H9 (cell line): ENCODE results near the gene ARPP21. TPM values are rescaled to one million over a fixed set of nuclear protein-coding genes. Genes with fewer than 3 reads are reported as not detected.

ENCODE experiments used
- DNase-seq: peaks from one replicate; pipeline ENCODE4 v3.0.0-alpha.2; 2017
- H2AFZ ChIP-seq: one replicate; pipeline ENCODE4 v1.6.1; 2013; ENCODE audit warnings: mild to moderate bottlenecking, low read length, control low read depth, moderate library complexity
- H2AK5ac ChIP-seq: 2 replicates; pipeline ENCODE4 v1.6.1; 2013; ENCODE audit warnings: low read length, control low read depth, mixed read lengths; ENCODE audit not compliant: insufficient read length
- H2BK120ac ChIP-seq: one replicate; pipeline ENCODE4 v1.6.1; 2013; ENCODE audit warnings: low read depth, mild to moderate bottlenecking, low read length, control low read depth, inconsistent platforms; ENCODE audit not compliant: poor library complexity, severe bottlenecking
- H2BK12ac ChIP-seq: 2 replicates; pipeline ENCODE4 v1.6.1; 2013; ENCODE audit warnings: low read length, control low read depth, mixed read lengths, low read depth; ENCODE audit not compliant: insufficient read length
- H2BK15ac ChIP-seq: 2 replicates; pipeline ENCODE4 v1.6.1; 2013; ENCODE audit warnings: low read depth, low read length, control low read depth
- H2BK20ac ChIP-seq: one replicate; pipeline ENCODE4 v1.6.1; 2013; ENCODE audit warnings: low read depth, mild to moderate bottlenecking, low read length, control low read depth, inconsistent platforms; ENCODE audit not compliant: poor library complexity, severe bottlenecking
- H2BK5ac ChIP-seq: 2 replicates; pipeline ENCODE4 v1.6.1; 2013; ENCODE audit warnings: low read length, control low read depth, mixed read lengths; ENCODE audit not compliant: insufficient read length
- H3K14ac ChIP-seq: 2 replicates; pipeline ENCODE4 v1.6.1; 2013; ENCODE audit warnings: low read length, control low read depth; ENCODE audit not compliant: insufficient read depth
- H3K18ac ChIP-seq: 2 replicates; pipeline ENCODE4 v1.6.1; 2013; ENCODE audit warnings: low read depth, mild to moderate bottlenecking, mixed read lengths, low read length, control low read depth; ENCODE audit not compliant: insufficient read length
- H3K23ac ChIP-seq: 2 replicates; pipeline ENCODE4 v1.6.1; 2013; ENCODE audit warnings: low read length, control low read depth, mixed read lengths, low read depth; ENCODE audit not compliant: insufficient read length
- H3K23me2 ChIP-seq: 2 replicates; pipeline ENCODE4 v1.6.1; 2013; ENCODE audit warnings: low read depth, mild to moderate bottlenecking, mixed read lengths, low read length, control low read depth; ENCODE audit not compliant: insufficient read length, poor library complexity, severe bottlenecking
- H3K27ac ChIP-seq: 2 replicates; pipeline ENCODE4 v1.5.1; 2013; ENCODE audit warnings: low read length, control low read depth, mixed read lengths, low read depth; ENCODE audit not compliant: insufficient read length
- H3K27me3 ChIP-seq: 2 replicates; pipeline ENCODE4 v1.6.1; 2013; ENCODE audit warnings: low read length, control low read depth, inconsistent platforms; ENCODE audit not compliant: insufficient read depth
- H3K4ac ChIP-seq: 2 replicates; pipeline ENCODE4 v1.6.1; 2013; ENCODE audit warnings: low read depth, mild to moderate bottlenecking, control low read depth, inconsistent platforms, low read length, moderate library complexity
- H3K4me1 ChIP-seq: 2 replicates; pipeline ENCODE4 v1.6.1; 2013; ENCODE audit warnings: low read length, control low read depth, inconsistent platforms; ENCODE audit not compliant: insufficient read depth
- H3K4me2 ChIP-seq: 2 replicates; pipeline ENCODE4 v1.6.1; 2013; ENCODE audit warnings: low read length, control low read depth, mixed read lengths; ENCODE audit not compliant: insufficient read length, insufficient read depth
- H3K56ac ChIP-seq: 2 replicates; pipeline ENCODE4 v1.6.1; 2013; ENCODE audit warnings: low read depth, mild to moderate bottlenecking, mixed read lengths, low read length, control low read depth; ENCODE audit not compliant: insufficient read length
- H3K79me1 ChIP-seq: 2 replicates; pipeline ENCODE4 v1.6.1; 2013; ENCODE audit warnings: low read depth, mild to moderate bottlenecking, moderate library complexity, low read length, control low read depth, inconsistent platforms; ENCODE audit not compliant: insufficient read depth, poor library complexity, severe bottlenecking
- H3K79me2 ChIP-seq: 2 replicates; pipeline ENCODE4 v1.6.1; 2013; ENCODE audit warnings: low read length, control low read depth, inconsistent platforms; ENCODE audit not compliant: insufficient read depth
- H3K9ac ChIP-seq: 2 replicates; pipeline ENCODE4 v1.6.1; 2013; ENCODE audit warnings: low read length, control low read depth, mixed read lengths; ENCODE audit not compliant: insufficient read length; ENCODE audit errors: extremely low read depth
- H3K9me3 ChIP-seq: one replicate; pipeline ENCODE4 v1.6.1; 2013; ENCODE audit warnings: low read depth, low read length, inconsistent platforms; ENCODE audit not compliant: control insufficient read depth
- H3T11ph ChIP-seq: one replicate; pipeline ENCODE4 v1.6.1; 2013; ENCODE audit warnings: mild to moderate bottlenecking, low read length, control low read depth, inconsistent platforms
- H4K20me1 ChIP-seq: one replicate; pipeline ENCODE4 v1.6.1; 2013; ENCODE audit not compliant: control insufficient read depth, insufficient read length, insufficient read depth
- H4K5ac ChIP-seq: 2 replicates; pipeline ENCODE4 v1.6.1; 2013; ENCODE audit warnings: low read depth, mild to moderate bottlenecking, mixed read lengths, low read length, control low read depth; ENCODE audit not compliant: insufficient read length
- H4K8ac ChIP-seq: replicated peaks from 2 replicates; pipeline ENCODE4 v1.6.1; 2013; ENCODE audit warnings: low read length, control low read depth, mixed read lengths, low read depth; ENCODE audit not compliant: insufficient read length
- H4K91ac ChIP-seq: 2 replicates; pipeline ENCODE4 v1.6.1; 2013; ENCODE audit warnings: low read depth, mild to moderate bottlenecking, moderate library complexity, mixed read lengths, low read length, control low read depth; ENCODE audit not compliant: insufficient read length
- H3K27ac Mint-ChIP-seq, 3 experiments: 2 replicates in 2 of 3; 3 replicates in 1 of 3; pipeline ENCODE4 v1.8.0; 2020 to 2021; ENCODE audit warnings: mixed read lengths in 3 of 3, mild to moderate bottlenecking in 1 of 3, moderate library complexity in 1 of 3
- H3K27me3 Mint-ChIP-seq: 2 replicates; pipeline ENCODE4 v1.8.0; 2021; ENCODE audit warnings: low read depth, mild to moderate bottlenecking, moderate library complexity, mixed read lengths
- H3K36me3 Mint-ChIP-seq, 3 experiments: 2 replicates in 2 of 3; 3 replicates in 1 of 3; pipeline ENCODE4 v1.8.0; 2020 to 2021; ENCODE audit warnings: low read depth in 3 of 3, mixed read lengths in 3 of 3; ENCODE audit not compliant: insufficient read depth in 1 of 3
- H3K4me1 Mint-ChIP-seq, 2 experiments: 2 replicates each; pipeline ENCODE4 v1.8.0; 2020; ENCODE audit warnings: mixed read lengths in 2 of 2
- H3K4me3 Mint-ChIP-seq, 2 experiments: 2 replicates in 1 of 2; 3 replicates in 1 of 2; pipeline ENCODE4 v1.8.0; 2020 to 2021; ENCODE audit warnings: mild to moderate bottlenecking in 2 of 2, mixed read lengths in 2 of 2, moderate library complexity in 1 of 2
- H3K9me3 Mint-ChIP-seq, 2 experiments: 2 replicates in 1 of 2; 3 replicates in 1 of 2; pipeline ENCODE4 v1.8.0; 2020; ENCODE audit warnings: mild to moderate bottlenecking in 2 of 2, mixed read lengths in 2 of 2, moderate library complexity in 1 of 2
- CTCF ChIP-seq: fragments of 200-600 bp; sonication (generic); conservative IDR thresholded peaks from 3 replicates; pipeline ENCODE4 v1.8.0; 2021; ENCODE audit warnings: antibody characterized with exemption, mild to moderate bottlenecking
- WGBS: extraction: QIAGEN DNeasy Blood & Tissue Kit; methylation state at CpG from one replicate; pipeline ENCODE4 v1.1.7; 2013; ENCODE audit warnings: missing lambda C conversion rate, low lambda C conversion rate, mixed read lengths; ENCODE audit not compliant: insufficient read length; ENCODE audit errors: extremely low coverage; 5-methylcytosine and 5-hydroxymethylcytosine counted together
- total RNA-seq: library from RNA; stranded (reverse); gene quantifications from 2 replicates; pipeline ENCODE4 v1.2.1, GENCODE V29; 2021

Gene ARPP21
- total RNA-seq, 1 experiment from 2014 or later, result not detected

GRCh38 chr3:35733864-35734263, 94.5 kb downstream of the ARPP21 start:
- no peaks in the 10 kb centered on the region; the same call in 1 of the 2 replicates for H3K27me3 ChIP-seq
- H4K91ac ChIP-seq, result no peak overlapping the region
- H3T11ph ChIP-seq, result no peak overlapping the region
- no peak for TF ChIP-seq CTCF
- no peak overlapping the region for H2BK12ac ChIP-seq
- no peak overlapping the region for H4K5ac ChIP-seq
- H3K27ac ChIP-seq, result no peak overlapping the region
- no peaks in the 10 kb centered on the region for H3K36me3 Mint-ChIP-seq
- no peak overlapping the region for H2BK120ac ChIP-seq
- H4K8ac ChIP-seq, result no peak overlapping the region
- H4K20me1 ChIP-seq, result no peaks in the 10 kb centered on the region
- no peak overlapping the region for H3K14ac ChIP-seq
- no peak overlapping the region for H3K4me3 Mint-ChIP-seq
- H3K9me3 ChIP-seq, result no peaks in the 10 kb centered on the region
- no peaks in the 10 kb centered on the region for H3K79me1 ChIP-seq
- H3K56ac ChIP-seq, result no peak overlapping the region
- H3K23ac ChIP-seq, result no peak overlapping the region
- no peak overlapping the region for H2AFZ ChIP-seq
- H3K4me1 ChIP-seq, result no peaks in the 10 kb centered on the region
- H3K4me2 ChIP-seq, result no peak overlapping the region
- H3K79me2 ChIP-seq, result no peaks in the 10 kb centered on the region
- peaks cover 85% of the 10 kb centered on the region for H3K27me3 Mint-ChIP-seq
- no peak overlapping the region for H3K9ac ChIP-seq
- H3K23me2 ChIP-seq, result no peaks in the 10 kb centered on the region
- H3K18ac ChIP-seq, result no peak overlapping the region
- H2BK20ac ChIP-seq, result no peak overlapping the region
- no peak overlapping the region for H2BK15ac ChIP-seq
- H2AK5ac ChIP-seq, result no peak overlapping the region
- no peak for DNase-seq
- no peak overlapping the region for H2BK5ac ChIP-seq
- H3K27ac Mint-ChIP-seq, result no peak overlapping the region
- H3K4ac ChIP-seq, result no peak overlapping the region
- no peaks in the 10 kb centered on the region for H3K4me1 Mint-ChIP-seq
- no CpG with 5 or more reads among the region's 2 CpGs for WGBS
- no peaks in the 10 kb centered on the region for H3K9me3 Mint-ChIP-seq
